Stimulated activated CD4-positive, alpha-beta T cell treated with anti-CD3 and anti-CD28 coated beads, Interleukin-2, amount 100 ng/mL, for 24 hours (primary cell): ENCODE results near the gene MCM7.
A peak's percentile ranks its signal among the peaks of the same experiment; 100 is the strongest.

ENCODE experiments used
- DNase-seq, 2 donors: peaks; one replicate each; pipeline ENCODE4 v3.0.0-alpha.2; 2020

Gene MCM7

DNA sequence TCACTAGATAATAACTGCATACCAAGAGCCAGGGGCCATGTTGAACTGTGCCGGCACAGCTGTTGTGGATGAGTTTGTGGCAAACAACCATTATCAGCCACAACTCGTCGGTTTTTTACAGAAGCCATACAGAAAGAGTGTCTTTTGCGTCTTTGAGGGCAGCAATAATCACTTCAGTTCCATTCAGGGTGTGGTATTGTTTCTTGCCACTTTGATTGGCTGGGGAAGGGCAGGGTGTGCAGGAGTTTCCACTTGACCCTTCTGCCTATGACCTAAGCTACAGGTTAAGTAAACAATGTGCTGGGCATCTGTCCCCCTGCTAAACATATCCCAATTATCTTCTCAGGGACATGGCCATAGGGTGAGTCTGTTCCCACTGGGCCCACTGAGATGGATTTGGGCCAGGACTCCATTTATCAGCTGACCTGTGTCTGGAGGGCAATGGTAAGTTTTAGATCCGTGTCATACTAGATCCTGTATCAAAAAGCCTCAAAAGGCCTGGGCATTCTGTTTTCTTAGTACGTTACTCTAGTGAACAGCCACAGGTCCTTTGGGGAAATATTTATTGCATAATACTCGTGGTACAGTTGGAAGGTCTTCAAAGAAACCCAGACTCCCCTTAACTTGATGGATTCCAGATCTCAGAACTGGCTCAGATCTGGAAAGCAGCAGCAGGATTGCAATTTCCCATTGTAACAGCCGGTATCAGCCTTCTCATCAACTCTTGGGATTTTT is 35.6 kb downstream of the MCM7 start:
- no peak for DNase-seq

DNA sequence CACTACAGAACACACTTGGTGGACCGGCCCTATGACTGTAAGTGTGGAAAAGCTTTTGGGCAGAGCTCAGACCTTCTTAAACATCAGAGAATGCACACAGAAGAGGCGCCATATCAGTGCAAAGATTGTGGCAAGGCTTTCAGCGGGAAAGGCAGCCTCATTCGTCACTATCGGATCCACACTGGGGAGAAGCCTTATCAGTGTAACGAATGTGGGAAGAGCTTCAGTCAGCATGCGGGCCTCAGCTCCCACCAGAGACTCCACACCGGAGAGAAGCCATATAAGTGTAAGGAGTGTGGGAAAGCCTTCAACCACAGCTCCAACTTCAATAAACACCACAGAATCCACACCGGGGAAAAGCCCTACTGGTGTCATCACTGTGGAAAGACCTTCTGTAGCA is 37.0 kb downstream of the MCM7 start:
- DNase-seq, result no peak

DNA sequence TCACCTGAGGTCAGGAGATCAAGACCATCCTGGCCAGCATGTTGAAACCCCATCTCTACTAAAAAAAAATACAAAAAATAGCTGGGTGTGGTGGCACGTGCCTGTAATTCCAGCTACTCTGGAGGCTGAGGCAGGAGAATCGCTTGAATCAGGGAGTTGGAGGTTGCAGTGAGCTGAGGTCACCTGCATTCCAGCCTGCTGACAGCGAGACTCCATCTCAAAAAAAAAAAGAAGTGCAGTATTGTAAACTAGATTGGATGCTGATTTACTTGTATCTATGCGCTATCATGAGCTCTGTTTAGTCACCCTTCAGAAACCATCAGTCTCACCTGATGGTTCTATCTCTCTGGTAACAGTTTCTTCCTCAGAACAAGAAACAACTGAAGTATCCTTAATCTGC is 37.8 kb downstream of the MCM7 start:
- no peak for DNase-seq

GRCh38 chr7:100061518-100062193 is 39.5 kb downstream of the MCM7 start:
- DNase-seq, result no peak

- no peak for DNase-seq
These were observed 41.9 kb downstream of the MCM7 start for GRCh38 chr7:100059251-100059739.

- DNase-seq, result no peak
These were observed 44.2 kb downstream of the MCM7 start for GRCh38 chr7:100057006-100057405.

GRCh38 chr7:100053215-100053614 is 48.0 kb downstream of the MCM7 start:
- no peak for DNase-seq

DNA sequence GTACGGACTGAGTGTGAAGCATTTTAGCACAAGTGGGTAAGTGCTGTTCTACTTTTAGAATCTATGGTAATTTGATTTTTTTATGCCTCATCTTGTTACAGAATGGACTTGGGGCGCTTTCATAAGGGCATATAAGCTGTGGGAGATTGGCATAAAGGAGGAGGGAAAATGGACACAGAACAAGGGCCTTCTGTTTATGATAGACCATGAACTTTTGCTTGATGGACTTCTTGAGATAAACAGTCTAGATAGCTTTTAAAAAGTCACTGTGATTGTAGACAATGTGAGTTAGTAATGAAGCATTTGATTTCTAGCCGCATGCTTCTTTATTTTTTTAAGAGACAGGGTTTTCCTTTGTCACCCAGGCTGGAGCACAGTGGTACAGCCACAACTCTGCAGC is 49.6 kb downstream of the MCM7 start:
- DNase-seq, result no peak

- peak; percentile 87 for DNase-seq
These were observed 51.5 kb downstream of the MCM7 start, which contains the start of gene ZSCAN21 for GRCh38 chr7:100049441-100050291. TSS of gene ZSCAN21 (plus strand) at chr7:100049774. CDS start at chr7:100057007, 7,233 bp downstream.

DNA sequence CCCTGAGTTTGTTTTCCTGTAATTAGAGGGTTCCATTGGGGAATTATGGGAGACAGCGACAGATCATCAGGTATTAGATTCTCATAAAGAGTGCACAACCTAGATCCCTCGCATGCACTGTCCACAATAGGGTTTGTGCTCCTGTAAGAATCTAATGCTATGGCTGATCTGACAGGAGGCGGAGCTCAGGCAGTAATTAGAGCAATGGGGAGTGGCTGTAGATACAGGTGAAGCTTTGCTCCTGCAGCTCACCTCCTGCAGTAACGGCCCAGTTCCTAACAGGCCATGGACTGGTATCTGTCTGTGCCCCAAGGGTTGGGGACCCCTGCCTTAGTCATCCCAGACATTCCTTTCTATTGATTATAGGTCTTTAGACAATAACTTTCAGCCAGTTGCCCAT is 52.5 kb downstream of the MCM7 start:
- DNase-seq, result no peak

- peak in 1 of 2 donors; percentile 13 for DNase-seq
These were observed 56.5 kb downstream of the MCM7 start for GRCh38 chr7:100044718-100045117.
